HL-60 (cell line): ENCODE data around the gene EFL1.

Source experiments
- DNase-seq, 2 experiments: peaks; one replicate each; pipeline ENCODE4 v3.0.0-alpha.2; 2010 to 2020; ENCODE audit warnings: low read depth in 1 of 2, low spot score in 1 of 2
- H3K27ac ChIP-seq: fragments of 250-450 bp; sonication (Bioruptor Pico); replicated peaks from 2 replicates; pipeline ENCODE4 v1.5.1; 2020; ENCODE audit warnings: mild to moderate bottlenecking, moderate library complexity
- H3K27me3 ChIP-seq: fragments of 250-450 bp; sonication (Bioruptor Pico); 2 replicates; pipeline ENCODE4 v1.5.1; 2021; ENCODE audit warnings: mild to moderate bottlenecking, moderate library complexity; ENCODE audit not compliant: insufficient read depth, poor library complexity, severe bottlenecking
- H3K4me3 ChIP-seq: replicated peaks from 2 replicates; pipeline ENCODE4 v1.5.1; 2011; ENCODE audit warnings: mild to moderate bottlenecking, control low read depth, low read length; ENCODE audit not compliant: insufficient read depth
- CTCF ChIP-seq: IDR thresholded peaks from one replicate; pipeline ENCODE4 v1.5.1; 2011; ENCODE audit warnings: low read length, control low read depth, inconsistent platforms; ENCODE audit not compliant: insufficient read depth
- GABPA ChIP-seq: IDR thresholded peaks from 2 replicates; pipeline ENCODE4 v1.6.1; 2012; ENCODE audit warnings: low read depth
- POLR2AphosphoS5 ChIP-seq: IDR thresholded peaks from 2 replicates; pipeline ENCODE4 v1.6.1; 2012; ENCODE audit warnings: low read depth
- REST ChIP-seq: IDR thresholded peaks from 2 replicates; pipeline ENCODE4 v1.6.1; 2012; ENCODE audit warnings: low read depth; ENCODE audit not compliant: insufficient replicate concordance
- SPI1 ChIP-seq: IDR thresholded peaks from 2 replicates; pipeline ENCODE4 v1.6.1; 2012; ENCODE audit warnings: low read depth, mild to moderate bottlenecking, borderline replicate concordance

EFL1 gene

DNA sequence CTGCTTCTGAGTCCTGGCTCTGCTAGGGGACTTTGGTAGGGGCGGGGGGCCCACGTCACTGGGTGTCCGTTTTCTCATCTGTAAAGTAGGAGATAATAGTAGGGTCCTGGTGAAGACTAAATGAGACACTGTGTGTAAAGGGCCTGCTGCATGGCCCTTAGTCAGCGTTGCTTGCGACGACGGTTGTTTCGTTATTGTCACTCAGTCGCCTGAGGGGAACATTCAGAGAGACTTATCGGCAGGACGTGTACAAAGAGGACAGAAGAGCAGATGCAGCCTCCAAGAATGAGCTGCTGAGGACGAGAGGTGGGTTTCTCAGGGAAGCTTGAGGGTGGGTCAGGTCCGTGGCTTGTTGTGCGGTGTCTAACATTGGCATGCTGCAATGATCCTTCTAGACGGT, 163.9 kb downstream of the EFL1 start:
- H3K27me3 ChIP-seq: no peaks in the 10 kb centered on the region
- no peak for DNase-seq
- no peak overlapping the region for H3K4me3 ChIP-seq
- H3K27ac ChIP-seq: no peak overlapping the region
- no peak for TF ChIP-seq GABPA
- no peak for TF ChIP-seq REST
- TF ChIP-seq POLR2AphosphoS5: no peak
- no peak for TF ChIP-seq CTCF
- no peak for TF ChIP-seq SPI1

DNA sequence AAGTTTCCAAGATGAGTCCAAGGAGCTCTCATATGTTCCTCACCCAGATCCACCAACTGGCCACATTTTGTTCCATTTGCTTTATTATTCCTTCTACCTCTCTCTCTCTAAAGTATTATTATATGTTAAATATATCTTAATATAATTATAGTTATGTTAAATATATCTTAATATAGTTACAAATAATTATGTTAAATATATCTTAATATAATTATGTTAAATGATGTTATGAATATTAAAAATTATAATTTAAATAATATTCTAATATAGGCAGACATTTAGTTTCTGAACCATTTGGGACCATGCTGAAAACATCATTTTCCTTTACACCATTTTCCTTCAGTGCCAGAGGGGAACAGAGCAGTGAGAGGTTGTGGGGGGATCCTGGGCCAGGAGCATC, 166.7 kb downstream of the EFL1 start:
- no peak for TF ChIP-seq POLR2AphosphoS5
- no peak for TF ChIP-seq REST
- no peak for TF ChIP-seq CTCF
- no peak for TF ChIP-seq GABPA
- TF ChIP-seq SPI1: no peak
- no peak overlapping the region for H3K27ac ChIP-seq
- H3K27me3 ChIP-seq: no peaks in the 10 kb centered on the region
- H3K4me3 ChIP-seq: no peak overlapping the region
- DNase-seq: no peak

GRCh38 chr15:82093774-82094211, 168.7 kb downstream of the EFL1 start:
- no peak overlapping the region for H3K27ac ChIP-seq
- no peak for TF ChIP-seq REST
- no peak for TF ChIP-seq CTCF
- no peak for TF ChIP-seq GABPA
- TF ChIP-seq SPI1: no peak
- no peak for TF ChIP-seq POLR2AphosphoS5
- H3K4me3 ChIP-seq: no peak overlapping the region

More at GRCh38 chr15:82093774-82094211, 168.7 kb downstream of the EFL1 start:
- H3K27me3 ChIP-seq: no peaks in the 10 kb centered on the region
- no peak for DNase-seq
